K562 (cell line): ENCODE measurements around the gene ZNF467. TPM values are rescaled to one million over a fixed set of nuclear protein-coding genes. Genes with fewer than 3 reads are reported as not detected.

Experiments
- ATAC-seq: fragments of 200-7000 bp; cut with Tn5 transposase; 3 replicates; pipeline ENCODE4 v1.9.1; 2020; ENCODE audit warnings: moderate library complexity
- BruUV-seq: library from RNA; stranded (reverse); fragments of 400-500 nt; replicated peaks from 2 replicates; lab custom pipeline; 2021; lab: Mats Ljungman, UMichigan
- CTCF ChIA-PET: fragments of 300-600 bp; formaldehyde crosslinking; extraction: SDS; loops from one replicate; lab custom pipeline; 2021; ENCODE audit warnings: low intra/inter-chr PET ratio; lab: Yijun Ruan, JAX
- POLR2A ChIA-PET: fragments of 300-600, 350-650 bp; sonication (Branson Sonifier 250); formaldehyde crosslinking; extraction: SDS; loops from one replicate; lab custom pipeline; 2021; ENCODE audit warnings: antibody characterized with exemption, inconsistent platforms; lab: Yijun Ruan, JAX
- DNase-seq, 4 experiments: peaks; one replicate each; pipeline versions ENCODE4 v3.0.0 to v3.0.0-alpha.2; 2011 to 2018; ENCODE audit warnings: low spot score in 3 of 4, mixed read lengths in 3 of 4; ENCODE audit errors: extremely low read depth in 1 of 4
- FAIRE-seq: peaks from 2 replicates; lab custom pipeline; 2011; peaks lifted over from hg19 to GRCh38; lab: Jason Lieb, UNC
- H2AFZ ChIP-seq: 2 replicates; pipeline ENCODE4 v1.6.0; 2011; ENCODE audit warnings: low read depth, low read length, control low read depth, inconsistent platforms
- H3K27ac ChIP-seq: fragments of 200-600 bp; 3 replicates; pipeline ENCODE4 v1.8.0; 2011; ENCODE audit warnings: low read depth, mild to moderate bottlenecking, control low read depth, inconsistent platforms, low read length, moderate library complexity, mixed read lengths; ENCODE audit errors: extremely low read depth
- H3K27me3 ChIP-seq, 2 experiments: fragments of 300-600 bp in 1 of 2; 2 replicates in 1 of 2; 3 replicates in 1 of 2; pipeline versions ENCODE4 v1.6.0 to v1.8.0; 2011; ENCODE audit warnings: inconsistent platforms in 2 of 2, low read length in 2 of 2, mild to moderate bottlenecking in 1 of 2, mixed read lengths in 1 of 2, moderate library complexity in 1 of 2; ENCODE audit not compliant: control insufficient read depth in 2 of 2, insufficient read depth in 2 of 2
- H3K36me3 ChIP-seq: fragments of 300-600 bp; 3 replicates; pipeline ENCODE4 v1.8.0; 2011; ENCODE audit warnings: mild to moderate bottlenecking, low read length, inconsistent platforms; ENCODE audit not compliant: control insufficient read depth, insufficient read depth
- H3K4me1 ChIP-seq, 2 experiments: fragments of 200-600 bp in 1 of 2; replicated peaks in 1 of 2; 2 replicates in 1 of 2; 3 replicates in 1 of 2; pipeline versions ENCODE4 v1.5.1 to v1.8.0; 2011; ENCODE audit warnings: inconsistent platforms in 2 of 2, low read length in 2 of 2, mild to moderate bottlenecking in 1 of 2, mixed read lengths in 1 of 2, moderate library complexity in 1 of 2; ENCODE audit not compliant: control insufficient read depth in 2 of 2, insufficient read depth in 2 of 2
- H3K4me2 ChIP-seq: 2 replicates; pipeline ENCODE4 v1.6.1; 2011; ENCODE audit warnings: low read length, control low read depth, inconsistent platforms, mixed read lengths; ENCODE audit not compliant: insufficient read depth
- H3K4me3 ChIP-seq: fragments of 200-600 bp; sonication (generic), shearing (Covaris generic); 2 replicates; pipeline ENCODE4 v1.5.1; 2016; ENCODE audit warnings: control low read depth, inconsistent platforms
- H3K79me2 ChIP-seq: fragments of 200-600 bp; 3 replicates; pipeline ENCODE4 v1.8.0; 2011; ENCODE audit warnings: low read length, inconsistent platforms; ENCODE audit not compliant: control insufficient read depth, insufficient read depth
- H3K9ac ChIP-seq, 2 experiments: 2 replicates each; pipeline versions ENCODE4 v1.6.0 to v1.6.1; 2011; ENCODE audit warnings: low read depth in 2 of 2, low read length in 2 of 2, control low read depth in 1 of 2, inconsistent platforms in 1 of 2, mild to moderate bottlenecking in 1 of 2, mixed read lengths in 1 of 2; ENCODE audit not compliant: insufficient read depth in 1 of 2
- H3K9me1 ChIP-seq: one replicate; pipeline ENCODE4 v1.6.0; 2011; ENCODE audit warnings: inconsistent platforms, mild to moderate bottlenecking, low read length, moderate library complexity; ENCODE audit not compliant: control insufficient read depth, insufficient read depth
- H3K9me3 ChIP-seq: replicated peaks from 2 replicates; pipeline ENCODE4 v1.5.1; 2011; ENCODE audit warnings: low read depth, low read length, inconsistent platforms; ENCODE audit not compliant: control insufficient read depth, insufficient read depth
- H4K20me1 ChIP-seq: replicated peaks from 2 replicates; pipeline ENCODE4 v1.6.1; 2011; ENCODE audit warnings: low read length, inconsistent platforms, mixed read lengths; ENCODE audit not compliant: control insufficient read depth, insufficient read depth
- ARID3A ChIP-seq: IDR thresholded peaks from 2 replicates; pipeline ENCODE4 v1.6.1; 2012; ENCODE audit warnings: low read depth, low read length, improper control_type of control experiment, borderline replicate concordance
- BHLHE40 ChIP-seq: IDR thresholded peaks from 2 replicates; pipeline ENCODE4 v1.6.1; 2011; ENCODE audit warnings: low read length, improper control_type of control experiment
- CREBBP ChIP-seq: IDR thresholded peaks from one replicate; pipeline ENCODE4 v1.6.1; 2012; ENCODE audit warnings: low read depth, mild to moderate bottlenecking, control low read depth, inconsistent platforms, low read length
- DDX20 ChIP-seq: fragments of 450-650 bp; IDR thresholded peaks from 2 replicates; pipeline ENCODE4 v1.6.1; 2016; ENCODE audit warnings: missing genetic modification characterization, low read depth, mild to moderate bottlenecking, missing compliant biosample characterization, moderate library complexity
- GTF2B ChIP-seq: IDR thresholded peaks from 2 replicates; pipeline ENCODE4 v1.6.1; 2011; ENCODE audit not compliant: insufficient read length; ENCODE audit errors: extremely low read depth
- HOMEZ ChIP-seq: fragments of 250-450 bp; sonication (Bioruptor Pico); IDR thresholded peaks from 2 replicates; pipeline ENCODE4 v1.4.0; 2020; ENCODE audit warnings: mild to moderate bottlenecking, moderate library complexity
- IRF1 ChIP-seq: sonication (generic); formaldehyde crosslinking; IDR thresholded peaks from 2 replicates; pipeline ENCODE4 v1.8.0; 2022; ENCODE audit warnings: missing genetic modification reagents, mild to moderate bottlenecking, borderline replicate concordance
- PML ChIP-seq: IDR thresholded peaks from 2 replicates; pipeline ENCODE4 v1.6.1; 2012; ENCODE audit warnings: low read length, inconsistent platforms
- STAT6 ChIP-seq: sonication (generic); formaldehyde crosslinking; IDR thresholded peaks from 2 replicates; pipeline ENCODE4 v1.8.1; 2023; ENCODE audit warnings: mild to moderate bottlenecking, missing genetic modification reagents
- WGBS: fragments of 100-300 bp; shearing (Covaris generic); methylation state at CpG from one replicate; pipeline ENCODE4 v1.1.6; 2016; ENCODE audit warnings: low coverage, mixed read lengths; ENCODE audit not compliant: insufficient coverage; ENCODE audit errors: missing lambda C conversion rate; 5-methylcytosine and 5-hydroxymethylcytosine counted together
- in situ Hi-C: fragments of 300-500 bp; cut with MboI; formaldehyde crosslinking; loops from 4 replicates; pipeline ENCODE4 v1.15.0; 2018; ENCODE audit warnings: inconsistent platforms, mixed read lengths
- intact Hi-C: fragments of 100-400 bp; cut with micrococcal nuclease; formaldehyde crosslinking; loops from 2 replicates; pipeline ENCODE4 v1.14.2; 2022
- polyA plus RNA-seq, 8 experiments: library from polyadenylated mRNA; depleted of rRNA in 4 of 8; stranded (reverse) in 5 of 8; unstranded in 3 of 8; fragments of >200 nt; fragmentation: Nextera tagmentation in 2 of 8; fragmentation: Illumina TruSeq in 1 of 8; extraction: Ambion mirVana in 2 of 8; extraction: Trizol in 1 of 8; gene quantifications; 2 replicates each; pipeline versions ENCODE4 v1.2.1 to v1.2.3, GENCODE V29; 2011 to 2014; ENCODE audit warnings: inconsistent platforms in 1 of 8, missing spikeins in 1 of 8
- total RNA-seq, 7 experiments: library from RNA; depleted of rRNA in 6 of 7; stranded (reverse); fragments of >200 nt in 6 of 7; fragmentation: Illumina TruSeq in 2 of 7; extraction: Trizol in 2 of 7; gene quantifications; 2 replicates each; pipeline versions ENCODE4 v1.2.1 to v1.2.3, GENCODE V29; 2011 to 2021; ENCODE audit warnings: low replicate concordance in 1 of 7

ZNF467 gene
- total and polyA plus RNA-seq, 9 of the 15 experiments (the other 6 are each of a cell fraction or from before 2014, with no cell fraction given) = 0.32 to 14.2 (median 1.7) TPM

GRCh38 chr7:149764481-149765398 lies 8.6 kb downstream of the ZNF467 start (continued):
- no peak for TF ChIP-seq STAT6 (CRISPR knock-in tag)
- TF ChIP-seq CREBBP = no peak
- no peak for TF ChIP-seq GTF2B

- H3K4me2 ChIP-seq = no peak overlapping the region
- intact Hi-C loops (no loop called here), in situ Hi-C loops (no loop called here)
- no peaks in the 10 kb centered on the region for H3K79me2 ChIP-seq
- H3K4me3 ChIP-seq = no peak overlapping the region
- no peaks in the 10 kb centered on the region for H3K9me1 ChIP-seq
- CTCF ChIA-PET = interaction anchor here (0.7 kb wide), 1 partner anchor 101 kb away, joined by 3 read pairs; no protein-coding TSS in a partner anchor
- no peaks in the 10 kb centered on the region for H4K20me1 ChIP-seq
- no TSS peak for BruUV-seq
- DNase-seq = no peak
- peaks cover 23% of the 10 kb centered on the region; the same call in 1 of the 3 replicates for H3K36me3 ChIP-seq
- H3K4me1 ChIP-seq = peaks cover 30 to 39% of the 10 kb centered on the region in 2 experiments
- H3K9me3 ChIP-seq = no peaks in the 10 kb centered on the region
- POLR2A ChIA-PET = interaction anchor here (0.9 to 2.9 kb wide), 2 partner anchors 7 to 9 kb away, joined by 4 to 14 read pairs; no protein-coding TSS in a partner anchor
- H2AFZ ChIP-seq = no peak overlapping the region
- 81% methylated on average over 22 of the region's 22 CpGs for WGBS
- FAIRE-seq = no peak
- no peak overlapping the region for H3K27ac ChIP-seq
- no peak overlapping the region; a peak in 1 of 4 replicates for H3K9ac ChIP-seq
- no peaks in the 10 kb centered on the region for H3K27me3 ChIP-seq
- no peak for ATAC-seq
- TF ChIP-seq HOMEZ (CRISPR knock-in tag) = no peak
- no peak for TF ChIP-seq PML
- TF ChIP-seq DDX20 (tag) = no peak
- TF ChIP-seq BHLHE40 = no peak
- TF ChIP-seq IRF1 (CRISPR knock-in tag) = no peak
- TF ChIP-seq ARID3A = no peak
These were observed 9.7 kb downstream of the ZNF467 start for GRCh38 chr7:149763563-149764240.
